Left lobe of liver (tissue), 2 donors: Measurements from ENCODE around the gene SSU72. TPM values are rescaled to one million over a fixed set of nuclear protein-coding genes. Genes with fewer than 3 reads are reported as not detected.
A peak's percentile ranks its signal among the peaks of the same experiment; 100 is the strongest.
"Not testable (repeated sequence)": the region's sequence is repeated elsewhere in the genome, so short reads cannot be mapped to it uniquely, and the experiment has no call there.

ENCODE experiments used
- ATAC-seq: fragments of 200-7000 bp; cut with Tn5 transposase; one replicate; pipeline ENCODE4 v1.9.1; 2020; ENCODE audit warnings: mild to moderate bottlenecking, moderate library complexity
- DNase-seq: peaks from one replicate; pipeline ENCODE4 v3.0.0-alpha.2; 2020; ENCODE audit warnings: low spot score
- total RNA-seq: library from RNA; stranded (reverse); gene quantifications from one replicate; pipeline ENCODE4 v1.2.1, GENCODE V29; 2021
- donor health status: DM: no; HTN: no; CAD: no; lungs with moderate emphysema.
- donor health status: DM: no; HTN: yes; CAD: no.

Gene SSU72
- total RNA-seq, 1 donor from 2014 or later = 65.4 TPM

DNA sequence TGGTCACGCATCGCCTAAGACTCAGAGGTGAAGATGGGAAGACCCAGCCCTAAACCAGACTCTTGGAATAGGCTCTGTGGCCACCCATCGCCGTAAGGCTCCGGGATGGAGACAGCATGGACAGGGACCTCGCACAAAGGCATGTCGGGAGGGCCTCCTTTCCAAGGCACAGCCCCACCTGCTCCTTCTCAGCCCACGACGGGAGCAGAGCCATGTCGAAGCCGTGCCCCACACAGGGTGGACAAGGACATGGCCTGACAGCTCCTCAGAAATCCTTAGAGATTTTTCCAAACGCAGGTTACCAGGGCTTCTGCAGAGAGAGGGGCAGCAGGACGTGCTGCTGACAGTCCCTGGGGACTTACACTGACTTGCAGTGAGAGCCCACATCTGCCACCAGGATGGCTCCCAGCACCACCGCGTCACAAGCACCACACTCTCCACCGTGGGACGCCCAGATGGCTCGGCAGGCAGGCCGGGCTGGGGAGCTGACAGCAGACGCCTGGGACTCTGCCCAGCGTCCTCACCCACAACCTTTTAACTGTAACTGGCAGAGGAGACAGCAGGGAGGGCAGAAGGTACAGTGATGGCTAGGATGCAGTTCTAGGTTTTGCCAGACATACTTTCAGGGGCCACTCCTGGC is 12.0 kb downstream of the SSU72 start:
- DNase-seq (no peak), ATAC-seq (no peak)

DNA sequence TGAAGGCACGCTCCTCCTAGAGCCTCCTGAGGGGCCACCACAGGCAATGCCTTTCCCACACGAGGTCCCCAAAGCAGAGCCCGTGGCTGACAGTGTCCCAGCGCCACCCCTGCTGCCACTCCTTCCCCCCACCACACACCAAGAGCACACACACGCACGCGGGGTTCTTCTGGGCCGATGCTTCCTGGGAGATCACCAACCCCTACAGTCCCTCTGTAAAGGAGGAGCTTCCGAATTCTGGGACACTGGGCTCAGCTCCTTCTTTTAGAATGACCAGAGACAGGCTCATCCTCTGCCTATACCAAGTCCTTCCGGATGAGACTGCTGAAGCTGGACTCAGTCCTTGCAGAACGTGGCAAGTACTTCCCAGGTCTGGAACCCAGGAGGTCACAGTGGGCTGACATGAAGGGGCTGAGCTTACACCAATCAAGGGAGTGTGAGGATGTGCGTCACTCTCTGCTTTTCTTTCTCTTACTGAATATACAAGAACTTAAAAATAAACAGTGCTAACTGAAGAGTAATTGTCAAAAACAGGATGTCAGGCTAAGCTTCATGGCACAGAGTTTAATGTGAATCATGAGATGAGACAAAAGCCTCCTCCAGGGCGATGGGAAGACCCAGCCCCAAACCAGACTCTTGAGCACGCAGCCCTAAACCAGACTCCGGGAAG is 12.7 kb downstream of the SSU72 start:
- DNase-seq (no peak), ATAC-seq (no peak)

DNA sequence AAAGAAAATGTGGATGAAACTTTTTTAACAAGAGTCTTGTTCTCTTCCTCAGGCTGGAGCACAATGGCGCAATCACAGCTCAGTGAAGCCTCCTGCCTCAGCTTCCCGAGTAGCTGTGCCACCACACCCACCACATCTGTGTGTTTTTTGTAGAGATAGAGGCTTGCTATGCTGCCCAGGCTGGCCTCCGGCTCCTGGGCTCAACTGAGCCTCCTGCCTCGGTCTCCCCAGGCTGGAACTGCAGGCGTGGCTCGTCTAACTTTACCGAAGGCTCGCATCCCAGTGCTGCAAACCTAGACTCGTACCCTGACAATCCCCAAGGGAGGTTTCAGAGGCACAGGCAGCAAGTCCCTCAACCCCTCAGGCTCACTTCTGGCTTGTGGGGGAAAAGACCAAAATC is 14.5 kb downstream of the SSU72 start:
- ATAC-seq (no peak), DNase-seq (no peak)

DNA sequence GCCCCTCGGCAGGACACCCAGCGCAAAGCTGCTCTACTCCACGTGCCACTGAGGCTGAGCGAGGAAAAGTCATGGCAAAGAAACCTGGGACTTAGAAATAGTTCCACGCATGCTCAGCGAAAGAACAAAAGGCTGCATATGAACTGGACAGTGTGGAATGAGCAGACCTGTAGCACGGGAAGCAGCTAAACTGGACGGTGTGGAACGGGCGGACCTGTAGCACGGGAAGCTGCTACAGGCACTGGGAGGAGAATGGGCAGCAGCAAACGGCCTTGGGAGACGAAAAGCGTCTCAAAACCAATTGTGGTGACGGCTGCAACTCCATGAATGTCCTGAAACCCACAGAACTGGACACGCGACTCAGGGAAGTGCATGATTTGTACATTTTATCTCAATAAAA is 15.6 kb downstream of the SSU72 start:
- DNase-seq (no peak), ATAC-seq (no peak)

DNA sequence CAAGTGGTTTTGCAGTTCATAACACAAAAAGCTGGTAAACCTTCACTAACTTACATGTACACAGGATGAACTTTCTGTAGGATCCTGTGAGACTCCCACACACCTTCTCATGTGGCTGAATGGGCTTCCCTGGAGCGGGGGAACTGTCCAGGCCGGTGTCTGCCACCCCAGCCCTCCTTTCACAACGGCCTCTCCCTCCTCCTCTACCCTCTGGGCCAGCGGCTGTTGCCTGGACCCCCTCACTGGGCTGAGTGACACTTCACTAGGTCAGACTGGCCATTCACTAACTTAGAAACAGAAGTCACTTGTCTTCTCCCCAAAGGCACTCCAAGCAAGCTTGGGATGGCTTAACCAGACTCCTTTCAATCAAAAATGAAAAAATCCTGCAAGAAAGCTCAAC is 16.1 kb downstream of the SSU72 start:
- ATAC-seq = no peak

DNA sequence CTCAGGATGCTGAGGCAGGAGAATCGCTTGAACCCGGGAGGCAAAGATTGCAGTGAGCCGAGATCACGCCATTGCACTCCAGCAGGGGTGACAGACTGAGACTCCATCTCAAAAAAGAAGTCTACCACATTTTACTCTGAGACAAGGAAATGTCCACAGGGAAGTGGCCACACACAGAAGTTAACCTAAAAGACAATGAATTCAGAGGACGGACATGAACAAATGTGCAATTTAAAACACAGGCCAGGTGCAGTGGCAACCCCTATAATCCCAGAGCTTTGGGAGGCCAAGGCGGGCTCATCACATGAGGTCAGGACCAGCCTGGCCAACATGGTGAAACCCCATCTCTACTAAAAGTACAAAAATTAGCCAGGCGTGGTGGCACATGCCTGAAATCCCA is 17.0 kb downstream of the SSU72 start:
- DNase-seq, ATAC-seq: not testable (repeated sequence)

More for the DNA sequence above, 16.1 kb downstream of the SSU72 start:
- DNase-seq = no peak

DNA sequence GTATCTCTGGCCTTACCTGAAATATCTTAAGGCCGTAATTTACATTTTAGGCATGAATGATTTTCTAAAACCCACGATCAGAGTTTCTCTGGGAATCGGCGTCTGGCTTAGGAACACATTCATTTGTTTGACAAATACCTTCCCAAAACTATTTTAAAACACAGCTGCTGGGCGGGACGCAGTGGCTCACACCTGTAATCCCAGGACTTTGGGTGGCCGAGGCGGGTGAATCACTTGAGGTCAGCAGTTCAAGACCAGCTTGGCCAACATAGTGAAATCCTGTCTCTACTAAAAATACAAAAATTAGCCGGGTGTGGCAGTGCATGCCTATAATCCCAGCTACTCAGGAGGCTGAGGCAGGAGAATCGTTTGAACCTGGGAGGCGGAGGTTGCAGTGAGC is 17.7 kb downstream of the SSU72 start:
- ATAC-seq, DNase-seq: not testable (repeated sequence)

DNA sequence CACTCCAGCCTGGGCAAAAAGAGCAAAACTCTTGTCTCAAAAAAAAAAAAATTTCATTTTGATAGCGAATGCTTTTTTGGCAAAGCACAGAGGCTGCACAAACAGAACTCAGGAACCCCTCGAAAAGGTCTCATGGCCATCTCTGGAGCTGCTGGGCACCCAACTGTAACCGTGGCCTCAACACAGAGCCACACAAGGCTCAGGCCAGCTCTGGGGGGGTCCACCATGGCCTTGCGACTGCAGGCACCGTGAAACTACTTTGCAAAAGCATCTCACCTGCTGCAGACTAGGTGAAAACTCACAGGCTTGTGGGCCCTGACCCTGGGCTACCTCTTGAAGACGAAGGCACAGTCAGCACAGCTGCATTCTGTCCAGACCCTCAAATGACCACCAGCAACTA is 18.2 kb downstream of the SSU72 start:
- DNase-seq = no peak
- ATAC-seq = no peak

DNA sequence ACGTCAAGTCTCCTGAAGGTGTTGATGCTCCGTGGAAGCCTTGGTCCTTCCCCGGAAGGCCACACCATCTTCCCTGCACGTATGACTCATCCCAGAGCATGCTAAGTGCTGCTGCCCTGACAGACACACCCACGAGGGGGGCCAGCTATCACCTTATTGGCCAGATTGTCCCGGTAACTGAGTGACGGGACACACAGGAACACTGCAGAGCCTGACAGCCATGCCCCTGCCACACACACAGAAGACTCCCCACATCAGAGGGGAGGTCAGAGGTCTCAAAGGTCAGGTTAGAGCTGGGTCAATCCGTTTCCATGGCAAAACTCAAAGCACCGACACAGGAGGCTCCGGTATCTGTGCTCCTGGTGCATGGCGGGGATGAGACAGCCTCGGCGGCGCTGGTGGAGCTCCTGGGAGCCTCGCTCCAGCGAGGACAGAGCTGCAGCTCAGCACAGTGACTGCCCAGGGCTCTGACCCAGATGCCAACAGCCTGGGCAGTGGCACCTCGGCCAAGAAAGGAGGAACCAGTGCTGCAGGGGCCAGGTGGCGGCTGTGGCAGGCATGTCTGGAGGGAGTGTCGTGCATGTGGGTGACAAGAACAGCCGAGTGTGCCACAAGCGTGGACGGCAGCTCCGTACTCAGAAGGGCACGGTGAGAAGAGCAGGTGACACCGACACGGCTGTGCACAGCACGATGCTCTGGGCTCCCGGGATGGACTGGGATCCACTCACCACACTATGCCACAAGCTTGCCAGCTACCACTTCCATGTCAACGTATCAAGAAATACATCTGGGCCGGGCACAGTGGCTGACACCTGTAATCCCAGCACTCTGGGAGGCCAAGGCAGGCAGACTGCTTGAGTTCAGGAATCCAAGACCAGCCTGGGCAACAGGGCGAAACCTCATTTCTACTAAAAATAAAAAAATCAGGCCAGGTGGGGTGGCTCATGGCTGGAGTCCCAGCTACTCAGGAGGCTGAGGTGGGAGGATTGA is 19.4 kb downstream of the SSU72 start:
- ATAC-seq (peak; percentile 70), DNase-seq (peak; percentile 54)

DNA sequence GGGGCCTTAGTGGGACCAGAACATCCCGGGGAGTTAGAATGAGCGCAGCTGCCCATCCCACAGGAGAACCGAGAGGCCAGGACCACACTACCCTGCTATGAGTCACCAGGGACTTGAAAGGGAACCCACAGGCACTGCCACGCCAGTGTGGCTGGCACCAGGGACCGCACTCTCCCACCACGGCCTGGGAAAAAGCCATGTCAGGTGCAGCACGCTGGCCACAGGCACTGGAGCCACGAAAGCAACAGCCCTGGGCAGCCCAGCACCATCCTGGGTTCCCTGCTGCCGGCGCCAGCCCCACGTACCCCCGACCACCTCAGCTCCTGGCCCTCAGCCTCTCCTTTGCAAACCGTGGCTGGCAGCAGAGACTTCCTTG is 20.1 kb downstream of the SSU72 start:
- ATAC-seq (no peak), DNase-seq (no peak)

DNA sequence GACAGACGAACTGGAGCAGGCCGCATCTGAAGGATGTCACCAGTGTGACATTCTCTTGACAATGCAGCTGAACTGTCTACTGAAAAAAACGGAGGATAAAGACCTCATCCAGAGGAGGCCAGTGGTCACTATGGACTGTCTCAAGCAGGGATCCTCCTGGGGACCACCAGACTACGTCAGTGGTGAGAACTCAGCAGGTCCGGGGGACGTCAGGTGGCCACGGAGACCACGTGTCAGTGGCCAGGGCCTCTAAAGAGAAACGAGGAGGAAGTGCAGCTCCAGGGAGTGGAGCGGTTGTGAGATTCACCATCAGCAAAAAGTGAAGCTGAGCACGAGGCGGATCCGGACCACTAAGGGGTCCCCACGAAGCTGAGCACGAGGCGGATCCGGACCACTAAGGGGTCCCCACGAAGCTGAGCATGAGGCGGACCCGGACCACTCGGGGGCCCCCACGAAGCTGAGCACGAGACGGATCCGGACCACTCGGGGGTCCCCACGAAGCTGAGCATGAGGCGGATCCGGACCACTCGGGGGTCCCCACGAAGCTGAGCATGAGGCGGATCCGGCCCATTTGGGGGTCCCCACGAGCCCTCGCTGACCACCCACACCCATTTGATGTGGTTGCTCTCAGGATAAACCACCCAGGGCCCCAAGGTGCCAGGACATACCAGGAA is 20.7 kb downstream of the SSU72 start:
- no peak for DNase-seq
- no peak for ATAC-seq

DNA sequence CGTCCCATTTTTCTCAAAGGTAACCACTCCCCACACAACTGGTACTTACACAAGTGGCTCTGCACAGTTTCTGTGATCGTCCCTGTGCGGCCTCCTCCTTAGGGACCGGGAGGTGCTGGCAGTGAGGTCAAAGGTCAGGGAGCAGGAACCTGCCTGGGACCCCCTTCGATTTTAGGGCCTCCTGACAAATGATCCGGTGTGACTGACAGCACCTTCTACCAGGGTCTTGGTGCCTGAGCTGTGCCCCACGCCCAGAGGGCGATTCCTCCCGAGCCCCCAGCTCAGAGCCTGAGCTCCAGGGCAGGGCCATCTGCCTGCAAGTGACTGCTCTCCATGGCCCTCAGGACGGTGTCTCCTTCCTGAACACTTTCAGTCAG is 22.4 kb downstream of the SSU72 start:
- DNase-seq (no peak), ATAC-seq (no peak)

DNA sequence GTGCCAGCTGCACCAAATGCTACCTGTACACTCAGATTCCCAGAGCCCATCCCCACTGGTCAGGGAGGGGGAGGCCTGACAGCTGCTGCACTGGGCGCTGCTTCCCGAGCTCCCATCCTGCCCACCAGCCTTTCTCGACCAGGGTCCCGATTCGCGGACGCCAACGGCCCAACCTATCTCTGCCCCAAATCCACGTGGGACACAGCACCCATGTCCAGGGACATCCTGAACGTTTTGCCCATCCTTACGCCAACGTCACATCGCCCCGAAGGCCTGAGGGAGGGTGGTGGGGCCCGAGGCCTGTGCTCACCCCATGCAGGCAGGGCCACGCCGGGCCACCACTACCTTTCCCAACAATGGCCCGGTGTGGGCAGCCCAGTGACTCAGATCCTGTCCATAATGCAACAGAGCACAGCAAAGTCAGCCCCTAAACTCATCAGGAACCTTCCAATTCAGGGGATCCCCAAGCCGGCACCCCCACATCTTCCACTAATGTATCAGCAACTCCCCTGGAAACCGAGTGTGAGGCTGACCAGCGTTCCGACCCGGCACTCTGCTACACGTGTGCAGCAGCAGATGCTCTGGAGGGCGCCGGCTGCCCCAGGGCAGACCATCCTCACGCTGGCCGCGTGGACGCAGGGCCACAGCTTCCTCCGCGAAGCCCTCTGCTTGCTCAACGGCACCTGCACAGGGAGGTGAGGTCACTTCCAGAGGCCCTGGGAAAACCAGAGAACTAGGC is 23.0 kb downstream of the SSU72 start:
- DNase-seq (no peak), ATAC-seq (no peak)

DNA sequence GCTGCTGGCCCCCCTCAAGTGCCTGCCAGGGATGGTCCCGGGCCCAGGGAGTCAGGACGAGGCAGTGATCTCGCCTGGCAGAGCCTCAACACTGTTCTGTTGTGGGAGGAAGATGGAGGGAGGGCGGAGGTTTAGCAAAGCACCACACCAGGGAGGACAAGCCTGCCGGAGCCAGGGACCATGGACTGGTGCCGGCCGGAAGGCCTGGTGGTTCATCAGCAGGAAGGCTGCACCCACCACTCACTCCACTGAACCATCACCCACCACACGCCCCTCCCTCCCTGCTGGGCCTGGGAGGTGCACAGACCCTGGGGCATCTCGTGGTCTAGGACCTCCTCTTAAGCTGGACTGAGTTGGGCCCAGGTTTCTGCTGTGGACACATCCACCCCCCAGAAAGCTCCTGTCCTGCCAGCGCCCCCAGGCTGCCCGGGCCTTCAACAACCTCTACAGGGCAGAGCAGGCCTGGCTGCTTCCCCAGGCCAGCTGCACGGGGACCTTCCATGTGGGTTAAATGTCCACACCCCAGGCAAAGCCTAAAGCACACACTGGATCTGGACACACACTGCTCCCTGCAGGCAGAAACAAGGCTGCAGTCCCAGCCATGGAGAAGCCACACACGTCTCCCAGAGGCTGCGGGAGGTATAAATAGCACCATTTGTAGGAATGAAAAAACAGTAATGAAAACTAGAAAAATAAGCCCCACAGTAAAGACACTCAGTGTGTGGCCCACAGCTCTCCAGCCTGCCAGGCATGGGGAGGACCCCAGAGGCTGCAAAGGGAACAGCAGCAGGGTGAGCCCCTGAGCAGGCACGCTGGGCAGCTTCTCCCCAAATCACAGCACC is 23.9 kb downstream of the SSU72 start:
- ATAC-seq (peak; percentile 69), DNase-seq (no peak)

DNA sequence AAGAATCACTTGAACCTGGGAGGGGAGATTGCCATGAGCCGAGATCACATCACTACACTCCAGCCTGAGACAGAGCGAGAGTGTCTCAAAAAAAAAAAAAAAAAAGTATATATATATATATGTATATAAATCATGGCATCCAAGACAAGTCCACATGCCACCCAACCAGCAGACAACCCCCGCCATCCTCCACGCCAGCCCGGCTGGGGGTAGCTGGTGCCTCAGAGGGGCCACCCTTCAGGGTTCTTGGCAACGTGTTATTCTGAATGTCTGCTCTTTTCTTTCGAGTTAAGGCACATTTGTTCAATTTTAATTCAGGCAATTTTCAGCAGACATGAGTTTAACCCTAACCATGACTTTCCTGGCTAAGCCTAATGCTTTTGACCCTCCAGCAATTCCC is 24.6 kb downstream of the SSU72 start:
- ATAC-seq (no peak), DNase-seq (no peak)

DNA sequence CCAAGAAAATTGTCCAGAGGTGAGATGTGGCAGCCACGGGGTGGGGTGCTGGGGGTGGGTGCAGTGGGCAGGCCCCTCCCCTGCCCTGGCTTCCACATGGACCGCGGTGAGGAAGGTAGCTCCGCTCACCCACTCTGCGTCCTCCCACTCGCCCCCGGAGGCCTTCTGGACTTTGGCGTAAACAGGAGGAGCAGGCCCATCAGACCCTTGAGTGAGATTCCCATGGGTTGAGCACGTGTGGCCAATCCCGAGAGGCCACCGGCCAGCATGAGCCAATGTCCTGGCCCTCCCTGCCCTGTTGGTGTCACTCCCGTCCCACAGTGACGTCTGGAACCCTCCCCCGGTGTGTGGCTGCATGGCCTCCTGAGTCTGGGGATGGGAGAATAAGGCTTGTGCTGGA is 26.1 kb downstream of the SSU72 start:
- DNase-seq (no peak), ATAC-seq (no peak)

DNA sequence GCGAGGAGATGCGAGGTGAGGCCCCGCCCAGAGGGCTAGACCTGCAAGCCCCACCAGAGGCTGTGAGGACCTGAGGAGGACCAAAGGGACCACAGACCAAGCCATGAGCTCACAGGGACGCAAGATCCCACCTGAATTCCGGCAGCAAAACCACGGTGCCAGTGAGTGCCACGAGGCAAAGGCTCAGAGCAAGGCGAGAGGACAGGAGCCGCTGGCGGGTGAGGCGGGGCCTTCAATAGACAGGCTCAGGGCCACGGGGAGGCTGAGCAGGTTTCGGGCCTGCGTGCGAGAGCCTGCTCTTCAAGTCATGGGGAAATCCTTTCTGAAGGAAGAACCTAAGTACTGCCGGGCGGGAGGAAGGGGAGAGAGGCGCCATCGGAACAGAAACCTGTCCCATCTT is 27.2 kb downstream of the SSU72 start:
- ATAC-seq = no peak
- no peak for DNase-seq

DNA sequence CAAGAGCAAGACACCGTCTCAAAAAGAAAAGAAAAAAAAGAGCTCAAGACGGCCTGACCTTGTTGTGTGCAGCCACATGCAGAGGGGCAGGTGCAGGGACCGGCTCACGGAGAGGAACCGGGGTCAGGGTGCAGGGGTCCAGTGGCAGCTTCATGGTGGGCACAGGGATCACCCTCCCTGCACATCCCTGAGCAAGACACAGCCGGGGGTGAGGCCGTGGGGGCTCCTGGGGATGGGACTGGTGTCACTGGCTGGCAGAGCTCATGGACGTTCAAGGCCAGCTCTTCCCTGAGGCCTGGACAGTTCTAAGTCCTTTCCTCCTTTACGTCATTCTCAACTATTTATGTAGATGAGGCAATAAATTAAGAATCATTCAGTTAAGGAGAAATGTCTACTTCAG is 27.7 kb downstream of the SSU72 start:
- ATAC-seq (no peak), DNase-seq (no peak)

DNA sequence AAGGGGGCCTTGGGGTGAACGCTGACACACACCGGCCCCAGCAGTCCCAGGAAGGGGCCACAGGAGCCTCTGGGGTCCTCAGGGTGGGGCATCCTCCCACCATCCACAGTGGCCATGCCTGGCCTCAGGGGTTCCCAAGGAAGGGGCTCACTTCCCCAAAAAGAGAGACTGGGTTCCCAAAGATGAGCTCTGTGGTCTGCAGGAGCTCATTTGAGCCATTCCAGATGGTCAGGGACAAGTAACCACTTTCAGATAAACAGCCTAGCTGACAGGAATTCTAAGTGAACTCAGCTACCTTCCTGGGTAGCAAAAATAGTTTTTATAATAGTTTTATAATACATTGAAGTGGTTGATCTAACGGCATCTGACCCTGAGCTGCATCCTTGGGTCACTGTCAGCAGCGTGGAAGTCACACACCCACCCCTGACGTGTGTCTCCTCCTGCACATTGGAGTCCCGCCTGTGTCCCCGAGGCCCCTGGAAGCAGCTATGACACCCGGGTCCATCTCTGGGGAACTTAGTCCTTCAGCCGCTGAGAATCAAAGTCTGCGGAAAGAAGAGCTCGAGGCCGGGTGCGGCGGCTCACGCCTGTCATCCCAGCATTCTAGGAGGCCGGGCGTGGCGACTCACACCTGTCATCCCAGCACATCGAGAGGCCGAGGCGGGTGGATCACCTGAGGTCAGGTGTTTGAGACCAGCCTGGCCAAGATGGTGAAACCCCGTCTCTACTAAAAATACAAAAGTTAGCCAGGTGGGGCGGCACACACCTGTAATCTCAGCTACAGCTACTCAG is 28.5 kb downstream of the SSU72 start:
- ATAC-seq (no peak), DNase-seq (no peak)
